Measurements from ENCODE around the gene PMAIP1.
"Not testable (repeated sequence)": the region's sequence is repeated elsewhere in the genome, so short reads cannot be mapped to it uniquely, and the experiment has no call there.

PMAIP1 gene

GRCh38 chr18:59899298-59900221 lies at the start of gene PMAIP1:
Gene PMAIP1 (plus strand): TSS chr18:59899996. CDS start chr18:59900178, 182 bp downstream.
- DNase-seq: peak; percentile 92 to 93

GRCh38 chr18:59851784-59852399 lies 47.9 kb upstream of the PMAIP1 start:
- DNase-seq: no peak

- DNase-seq: no peak
These were observed 47.2 kb upstream of the PMAIP1 start for GRCh38 chr18:59852548-59852947.

- DNase-seq: no peak
These were observed 46.4 kb upstream of the PMAIP1 start for GRCh38 chr18:59853380-59853779.

- DNase-seq: not testable (repeated sequence)
These were observed 45.8 kb upstream of the PMAIP1 start for GRCh38 chr18:59853988-59854387.

- no peak for DNase-seq
These were observed 38.8 kb upstream of the PMAIP1 start for GRCh38 chr18:59861009-59861408.

GRCh38 chr18:59861963-59862819 lies 37.6 kb upstream of the PMAIP1 start:
- no peak for DNase-seq

GRCh38 chr18:59865241-59865986 lies 34.4 kb upstream of the PMAIP1 start:
- DNase-seq: no peak

GRCh38 chr18:59866551-59867269 lies 33.1 kb upstream of the PMAIP1 start:
- DNase-seq: no peak

GRCh38 chr18:59867337-59868104 lies 32.3 kb upstream of the PMAIP1 start:
- DNase-seq: no peak

GRCh38 chr18:59870623-59871130 lies 29.1 kb upstream of the PMAIP1 start:
- DNase-seq: no peak

GRCh38 chr18:59871711-59872362 lies 28.0 kb upstream of the PMAIP1 start:
- no peak for DNase-seq

GRCh38 chr18:59873641-59874040 lies 26.2 kb upstream of the PMAIP1 start:
- DNase-seq: no peak

- DNase-seq: no peak
These were observed 25.6 kb upstream of the PMAIP1 start for GRCh38 chr18:59874166-59874565.

GRCh38 chr18:59876310-59876626 lies 23.5 kb upstream of the PMAIP1 start:
- DNase-seq: peak in 1 of 2 donors; percentile 4

GRCh38 chr18:59877361-59877760 lies 22.4 kb upstream of the PMAIP1 start:
- no peak for DNase-seq

- DNase-seq: no peak
These were observed 21.2 kb upstream of the PMAIP1 start for GRCh38 chr18:59878644-59879043.

- DNase-seq: peak in 1 of 2 donors; percentile 6
These were observed 17.8 kb upstream of the PMAIP1 start for GRCh38 chr18:59881728-59882656.

- no peak for DNase-seq
These were observed 15.4 kb upstream of the PMAIP1 start for GRCh38 chr18:59884351-59884750.

All from CD4-positive, alpha-beta T cell treated with Interleukin-4 for 1 hour (primary cell).